Measurements from ENCODE around the gene SMARCC2.

GRCh38 chr12:56222531-56222895, 33.2 kb upstream of the SMARCC2 start:
- no peak for TF ChIP-seq CTCF (IDR thresholded peaks at IDR 0.05 in 4 of 5, conservative IDR thresholded peaks at IDR 0.05 in 1 of 5)
- no peak for TF ChIP-seq POLR2A (IDR thresholded peaks at IDR 0.05)
